ENCODE measurements around the gene DLG2.
A peak's percentile ranks its signal among the peaks of the same experiment; 100 is the strongest.

DLG2 gene

DNA sequence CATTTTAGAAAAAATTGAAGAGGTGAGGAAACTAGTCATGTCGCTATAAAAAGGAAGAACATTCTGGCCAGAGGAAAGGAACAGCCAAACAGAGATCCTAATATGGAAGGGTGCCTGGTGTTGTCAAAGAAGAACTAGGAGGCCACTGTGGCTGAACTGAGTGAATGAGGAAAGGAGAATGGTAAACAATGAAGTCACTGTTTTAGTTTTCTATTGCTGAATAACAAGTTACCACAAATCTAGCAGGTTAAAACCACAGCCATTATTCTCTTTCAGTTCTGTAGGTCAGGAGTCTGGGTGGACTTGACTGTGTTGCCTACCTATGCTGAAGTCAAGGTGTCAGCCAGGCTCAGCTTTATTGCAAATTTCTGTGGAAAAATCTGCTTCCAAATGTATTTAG, 1791.7 kb downstream of the DLG2 start:
- Histone ChIP-seq H3K27me3 (ENCODE audit: low read depth, low read length) (no peaks in the 10 kb centered on the region), H3K4me1 (ENCODE audit: low read length) (peaks cover 45% of the 10 kb centered on the region), H3K36me3 (replicated peaks; ENCODE audit: low read depth, low read length) (no peaks in the 10 kb centered on the region), H3K4me2 (ENCODE audit: low read length) (peak overlapping the region; percentile 15), H3K27ac (ENCODE audit: low read length) (no peak overlapping the region), H2AFZ (ENCODE audit: low read depth, low read length) (no peak overlapping the region), H4K20me1 (ENCODE audit: insufficient read depth, low read length) (no peaks in the 10 kb centered on the region), H3K4me3 (ENCODE audit: low read length) (no peak overlapping the region), H3K79me2 (ENCODE audit: low read length) (no peaks in the 10 kb centered on the region), H3K9me3 (ENCODE audit: insufficient read depth, low read length) (no peaks in the 10 kb centered on the region), H3K9ac (ENCODE audit: low read length) (no peak overlapping the region)
- no peak for TF ChIP-seq EZH2phosphoT487 (IDR thresholded peaks at IDR 0.05; ENCODE audit: low read depth)
- TF ChIP-seq, protein P1, sequence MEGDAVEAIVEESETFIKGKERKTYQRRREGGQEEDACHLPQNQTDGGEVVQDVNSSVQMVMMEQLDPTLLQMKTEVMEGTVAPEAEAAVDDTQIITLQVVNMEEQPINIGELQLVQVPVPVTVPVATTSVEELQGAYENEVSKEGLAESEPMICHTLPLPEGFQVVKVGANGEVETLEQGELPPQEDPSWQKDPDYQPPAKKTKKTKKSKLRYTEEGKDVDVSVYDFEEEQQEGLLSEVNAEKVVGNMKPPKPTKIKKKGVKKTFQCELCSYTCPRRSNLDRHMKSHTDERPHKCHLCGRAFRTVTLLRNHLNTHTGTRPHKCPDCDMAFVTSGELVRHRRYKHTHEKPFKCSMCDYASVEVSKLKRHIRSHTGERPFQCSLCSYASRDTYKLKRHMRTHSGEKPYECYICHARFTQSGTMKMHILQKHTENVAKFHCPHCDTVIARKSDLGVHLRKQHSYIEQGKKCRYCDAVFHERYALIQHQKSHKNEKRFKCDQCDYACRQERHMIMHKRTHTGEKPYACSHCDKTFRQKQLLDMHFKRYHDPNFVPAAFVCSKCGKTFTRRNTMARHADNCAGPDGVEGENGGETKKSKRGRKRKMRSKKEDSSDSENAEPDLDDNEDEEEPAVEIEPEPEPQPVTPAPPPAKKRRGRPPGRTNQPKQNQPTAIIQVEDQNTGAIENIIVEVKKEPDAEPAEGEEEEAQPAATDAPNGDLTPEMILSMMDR (IDR thresholded peaks at IDR 0.05; ENCODE audit: low read depth, low read length): no peak

DNA sequence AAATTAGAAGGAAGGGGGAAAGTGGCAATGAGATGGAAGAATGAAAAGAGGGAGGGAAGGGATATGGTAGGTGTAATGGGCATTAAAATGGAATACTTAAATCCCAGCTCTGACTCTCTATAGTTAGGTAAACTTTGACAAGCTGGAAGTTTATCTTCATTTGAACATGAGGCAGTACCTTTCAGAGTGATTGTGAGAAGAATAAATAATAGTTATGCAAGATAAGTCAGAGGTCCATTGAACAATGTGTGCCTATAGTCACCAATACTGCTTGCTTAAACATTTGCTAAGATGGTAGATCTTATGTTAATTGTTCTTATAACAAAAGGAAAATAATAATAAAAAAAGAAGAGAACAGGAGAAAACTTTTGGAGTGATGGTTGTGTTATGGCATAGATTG, 1795.2 kb downstream of the DLG2 start:
- no peak overlapping the region for H3K4me2 ChIP-seq (ENCODE audit: low read length)
- H3K36me3 ChIP-seq (replicated peaks; ENCODE audit: low read depth, low read length): no peaks in the 10 kb centered on the region
- no peak overlapping the region for H3K9ac ChIP-seq (ENCODE audit: low read length)
- TF ChIP-seq, protein P1 (IDR thresholded peaks at IDR 0.05; ENCODE audit: low read depth, low read length): no peak
- TF ChIP-seq EZH2phosphoT487 (IDR thresholded peaks at IDR 0.05; ENCODE audit: low read depth): no peak
- no peaks in the 10 kb centered on the region for H4K20me1 ChIP-seq (ENCODE audit: insufficient read depth, low read length)
- H3K27me3 ChIP-seq (ENCODE audit: low read depth, low read length): no peaks in the 10 kb centered on the region
- no peaks in the 10 kb centered on the region for H3K9me3 ChIP-seq (ENCODE audit: insufficient read depth, low read length)
- no peaks in the 10 kb centered on the region for H3K79me2 ChIP-seq (ENCODE audit: low read length)
- H2AFZ ChIP-seq (ENCODE audit: low read depth, low read length): no peak overlapping the region
- peaks cover 32% of the 10 kb centered on the region for H3K4me1 ChIP-seq (ENCODE audit: low read length)
- H3K27ac ChIP-seq (ENCODE audit: low read length): no peak overlapping the region
- no peak overlapping the region for H3K4me3 ChIP-seq (ENCODE audit: low read length)

DNA sequence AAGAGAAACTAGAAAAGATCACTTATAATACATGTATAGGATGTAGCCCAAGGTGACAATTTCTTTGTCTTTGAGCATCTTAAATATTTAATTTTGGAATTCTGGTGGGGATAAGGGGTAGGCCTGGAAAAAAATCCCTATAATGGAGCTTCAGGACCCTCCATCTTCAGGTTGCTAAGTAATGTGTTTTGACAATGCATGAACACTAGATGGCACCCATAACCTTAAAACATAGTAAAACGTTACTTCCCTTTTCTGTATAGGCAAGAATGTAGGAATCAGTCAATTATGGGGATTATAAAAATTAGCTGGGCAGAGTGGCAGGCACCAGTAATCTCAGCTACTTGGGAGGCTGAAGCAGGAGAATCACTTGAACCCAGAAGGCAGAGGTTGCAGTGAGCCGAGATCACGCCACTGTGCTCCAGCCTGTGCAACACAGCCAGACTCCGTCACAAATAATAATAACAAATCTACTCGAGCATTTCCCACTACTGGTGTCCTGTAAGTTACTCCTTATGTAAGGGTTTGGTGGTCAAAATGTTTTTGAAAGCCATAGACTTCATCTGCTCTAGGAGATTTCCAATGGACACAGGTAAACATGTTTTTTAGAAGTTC, 1799.1 kb downstream of the DLG2 start:
- H3K27me3 ChIP-seq (ENCODE audit: low read depth, low read length): no peaks in the 10 kb centered on the region
- peak overlapping the region; percentile 69 for H3K9ac ChIP-seq (ENCODE audit: low read length)
- no peaks in the 10 kb centered on the region for H3K9me3 ChIP-seq (ENCODE audit: insufficient read depth, low read length)
- H3K4me2 ChIP-seq (ENCODE audit: low read length): peak overlapping the region; percentile 77
- peaks cover 5% of the 10 kb centered on the region for H3K4me1 ChIP-seq (ENCODE audit: low read length)
- no peaks in the 10 kb centered on the region for H3K79me2 ChIP-seq (ENCODE audit: low read length)
- H3K36me3 ChIP-seq (replicated peaks; ENCODE audit: low read depth, low read length): no peaks in the 10 kb centered on the region
- H4K20me1 ChIP-seq (ENCODE audit: insufficient read depth, low read length): no peaks in the 10 kb centered on the region
- no peak overlapping the region for H3K27ac ChIP-seq (ENCODE audit: low read length)
- TF ChIP-seq, protein P1 (IDR thresholded peaks at IDR 0.05; ENCODE audit: low read depth, low read length): peak; percentile 85
- no peak for TF ChIP-seq EZH2phosphoT487 (IDR thresholded peaks at IDR 0.05; ENCODE audit: low read depth)
- peak overlapping the region; percentile 96 for H2AFZ ChIP-seq (ENCODE audit: low read depth, low read length)
- peak overlapping the region; percentile 77 for H3K4me3 ChIP-seq (ENCODE audit: low read length)

DNA sequence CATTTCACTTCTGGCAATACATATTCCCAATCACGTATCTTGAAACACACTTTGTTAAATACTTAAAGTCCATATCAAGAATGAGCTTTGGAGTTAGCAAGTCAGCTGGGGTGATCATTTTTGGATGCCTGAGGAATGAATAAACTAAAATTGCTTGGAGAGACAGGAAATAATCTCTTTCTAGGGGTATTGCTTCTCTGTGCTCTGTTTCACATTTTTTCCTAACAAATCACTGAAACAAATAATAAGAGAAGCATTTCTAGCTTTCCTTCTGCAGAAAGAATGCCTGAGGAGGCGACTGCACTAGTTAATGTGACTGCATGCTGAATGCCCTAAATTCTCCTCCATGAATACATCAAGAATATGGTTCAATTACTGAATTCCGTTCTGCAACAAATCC, 1799.6 kb downstream of the DLG2 start:
- no peak overlapping the region for H2AFZ ChIP-seq (ENCODE audit: low read depth, low read length)
- H3K4me1 ChIP-seq (ENCODE audit: low read length): peaks cover 5% of the 10 kb centered on the region

More for the DNA sequence above, 1799.6 kb downstream of the DLG2 start:
- Histone ChIP-seq H3K4me2 (ENCODE audit: low read length) (peak overlapping the region; percentile 77; the same call in 1 of the 2 replicates), H3K27ac (ENCODE audit: low read length) (no peak overlapping the region), H3K27me3 (ENCODE audit: low read depth, low read length) (no peaks in the 10 kb centered on the region), H4K20me1 (ENCODE audit: insufficient read depth, low read length) (no peaks in the 10 kb centered on the region), H3K9ac (ENCODE audit: low read length) (no peak overlapping the region), H3K4me3 (ENCODE audit: low read length) (0 out of 2 replicates have a peak overlapping the region, but pooled peaks have one; percentile 77), H3K36me3 (replicated peaks; ENCODE audit: low read depth, low read length) (no peaks in the 10 kb centered on the region), H3K9me3 (ENCODE audit: insufficient read depth, low read length) (no peaks in the 10 kb centered on the region), H3K79me2 (ENCODE audit: low read length) (no peaks in the 10 kb centered on the region)
- no peak for TF ChIP-seq EZH2phosphoT487 (IDR thresholded peaks at IDR 0.05; ENCODE audit: low read depth)
- TF ChIP-seq, protein P1 (IDR thresholded peaks at IDR 0.05; ENCODE audit: low read depth, low read length): no peak
